ENCODE measurements around the gene MDM4. TPM values are rescaled to one million over a fixed set of nuclear protein-coding genes. Genes with fewer than 3 reads are reported as not detected.

Gene MDM4
- total RNA-seq, 1 donor from 2014 or later: 154 TPM

DNA sequence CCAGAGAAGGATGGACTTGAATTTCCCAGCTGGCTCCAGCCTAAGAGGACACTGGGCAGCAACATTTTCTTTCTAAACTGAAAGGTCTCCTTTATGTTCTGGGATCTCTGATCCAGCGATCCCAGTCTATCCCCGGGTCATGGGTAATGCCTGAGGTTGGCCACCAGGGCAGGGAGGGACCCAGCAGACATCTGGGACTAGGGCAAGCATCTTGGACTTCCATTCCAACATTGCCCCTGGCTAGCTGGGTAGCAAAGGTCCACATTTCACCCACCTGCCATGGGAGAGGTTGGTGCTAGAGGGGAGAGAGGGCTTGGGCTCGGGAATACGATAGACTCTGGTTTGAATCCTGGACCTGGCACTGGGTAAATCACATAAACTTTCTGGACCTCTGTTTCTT, 84.8 kb downstream of the MDM4 start:
- H3K36me3 Mint-ChIP-seq: no peaks in the 10 kb centered on the region
- H3K9me3 Mint-ChIP-seq: no peaks in the 10 kb centered on the region
- H3K4me1 Mint-ChIP-seq: peaks cover 4% of the 10 kb centered on the region
- H3K27me3 Mint-ChIP-seq (ENCODE audit: low read depth): peaks cover 43% of the 10 kb centered on the region
- no peak overlapping the region for H3K27ac Mint-ChIP-seq
- DNase-seq (ENCODE audit: low spot score in 2 of 2, unreplicated experiment in 2 of 2): no peak
- no peak overlapping the region for H3K4me3 Mint-ChIP-seq
- TF ChIP-seq, protein P1, sequence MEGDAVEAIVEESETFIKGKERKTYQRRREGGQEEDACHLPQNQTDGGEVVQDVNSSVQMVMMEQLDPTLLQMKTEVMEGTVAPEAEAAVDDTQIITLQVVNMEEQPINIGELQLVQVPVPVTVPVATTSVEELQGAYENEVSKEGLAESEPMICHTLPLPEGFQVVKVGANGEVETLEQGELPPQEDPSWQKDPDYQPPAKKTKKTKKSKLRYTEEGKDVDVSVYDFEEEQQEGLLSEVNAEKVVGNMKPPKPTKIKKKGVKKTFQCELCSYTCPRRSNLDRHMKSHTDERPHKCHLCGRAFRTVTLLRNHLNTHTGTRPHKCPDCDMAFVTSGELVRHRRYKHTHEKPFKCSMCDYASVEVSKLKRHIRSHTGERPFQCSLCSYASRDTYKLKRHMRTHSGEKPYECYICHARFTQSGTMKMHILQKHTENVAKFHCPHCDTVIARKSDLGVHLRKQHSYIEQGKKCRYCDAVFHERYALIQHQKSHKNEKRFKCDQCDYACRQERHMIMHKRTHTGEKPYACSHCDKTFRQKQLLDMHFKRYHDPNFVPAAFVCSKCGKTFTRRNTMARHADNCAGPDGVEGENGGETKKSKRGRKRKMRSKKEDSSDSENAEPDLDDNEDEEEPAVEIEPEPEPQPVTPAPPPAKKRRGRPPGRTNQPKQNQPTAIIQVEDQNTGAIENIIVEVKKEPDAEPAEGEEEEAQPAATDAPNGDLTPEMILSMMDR (IDR thresholded peaks at IDR 0.05; ENCODE audit: unreplicated experiment): peak; percentile 32

DNA sequence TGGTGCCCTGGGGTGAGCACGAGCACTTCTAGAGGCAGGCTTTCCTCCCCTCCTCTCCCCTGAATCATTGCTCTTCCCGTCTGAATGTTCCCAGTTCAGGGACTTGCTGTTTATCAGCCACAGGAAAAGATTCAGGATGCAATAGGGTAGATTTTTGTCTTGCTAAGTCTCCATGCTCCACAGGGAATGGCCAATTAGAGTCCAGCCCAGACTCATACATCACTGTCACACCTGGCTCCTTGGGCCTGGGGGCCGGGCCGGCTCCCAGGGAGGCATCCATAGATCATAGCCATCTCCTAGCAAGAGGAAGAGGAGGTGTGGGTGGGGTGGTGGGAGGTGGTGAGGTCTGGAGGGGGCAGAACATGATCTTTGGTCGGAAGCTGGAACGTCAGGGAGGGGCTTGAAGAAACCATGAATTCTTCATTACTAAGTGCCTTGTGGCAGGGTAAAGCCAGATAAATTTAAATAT, 85.9 kb downstream of the MDM4 start:
- Mint-ChIP-seq H3K4me1 (peaks cover 4% of the 10 kb centered on the region), H3K9me3 (no peaks in the 10 kb centered on the region), H3K4me3 (no peak overlapping the region), H3K27ac (no peak overlapping the region), H3K36me3 (no peaks in the 10 kb centered on the region), H3K27me3 (ENCODE audit: low read depth) (peaks cover 45% of the 10 kb centered on the region)
- DNase-seq (ENCODE audit: low spot score in 2 of 2, unreplicated experiment in 2 of 2): no peak
- TF ChIP-seq, protein P1 (IDR thresholded peaks at IDR 0.05; ENCODE audit: unreplicated experiment): no peak

DNA sequence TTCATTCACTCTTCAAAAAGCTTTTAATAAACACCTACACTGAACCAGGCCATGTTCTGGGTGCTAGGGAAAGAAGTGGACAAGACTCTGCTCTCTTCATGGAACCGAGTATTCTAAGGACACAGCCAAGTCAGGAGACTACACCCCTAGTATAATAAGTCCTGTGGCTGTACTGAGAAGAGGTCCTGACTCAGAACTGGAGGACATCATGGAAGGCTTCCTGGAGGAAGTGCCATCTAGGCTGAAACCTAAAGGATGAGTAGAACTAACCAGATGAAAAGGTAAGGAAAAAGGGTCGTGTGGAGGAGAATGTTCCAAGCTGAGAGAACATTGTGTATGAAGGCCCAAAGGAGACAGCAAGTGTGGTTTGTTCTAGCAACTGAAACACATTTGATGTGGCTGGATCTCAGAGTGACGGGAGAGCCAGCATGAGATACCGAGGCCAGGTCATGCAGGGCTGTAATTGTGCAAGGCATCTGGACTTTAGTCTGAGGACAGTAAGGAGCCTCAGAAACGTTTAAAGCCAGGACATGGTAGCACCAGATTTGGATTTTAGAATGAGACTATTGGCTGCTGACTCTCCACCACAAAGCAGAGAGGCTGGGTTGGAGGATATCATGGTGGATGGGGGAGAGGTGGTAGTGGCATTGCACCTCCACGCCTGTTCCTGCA, 86.8 kb downstream of the MDM4 start:
- no peak for DNase-seq (ENCODE audit: low spot score in 2 of 2, unreplicated experiment in 2 of 2)
- TF ChIP-seq, protein P1 (IDR thresholded peaks at IDR 0.05; ENCODE audit: unreplicated experiment): no peak
- H3K4me3 Mint-ChIP-seq: no peak overlapping the region
- no peaks in the 10 kb centered on the region for H3K9me3 Mint-ChIP-seq
- H3K27me3 Mint-ChIP-seq (ENCODE audit: low read depth): peaks cover 51% of the 10 kb centered on the region
- H3K4me1 Mint-ChIP-seq: peaks cover 4% of the 10 kb centered on the region
- no peaks in the 10 kb centered on the region for H3K36me3 Mint-ChIP-seq
- H3K27ac Mint-ChIP-seq: no peak overlapping the region

DNA sequence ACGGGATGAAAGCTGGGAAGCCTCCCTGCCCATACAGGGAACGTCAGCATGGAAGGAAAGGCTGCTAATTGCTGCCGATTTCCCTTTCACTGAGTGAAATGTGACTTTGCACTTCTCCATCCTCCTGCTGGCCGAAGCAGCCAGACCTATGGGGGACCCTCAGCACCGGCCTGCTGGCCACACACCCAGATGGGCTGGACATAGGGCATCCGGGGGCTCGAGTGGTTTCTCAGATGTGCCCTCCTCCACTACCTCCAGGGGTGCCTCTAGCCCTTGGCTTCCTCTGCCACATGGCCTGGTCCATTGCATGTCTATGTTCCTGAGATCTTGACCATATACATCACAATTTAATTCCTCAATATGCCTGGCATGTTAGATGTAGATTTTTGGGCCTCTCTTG, 89.6 kb downstream of the MDM4 start:
- no peak overlapping the region for H3K4me3 Mint-ChIP-seq
- no peaks in the 10 kb centered on the region for H3K9me3 Mint-ChIP-seq
- peaks cover 4% of the 10 kb centered on the region for H3K4me1 Mint-ChIP-seq
- TF ChIP-seq, protein P1 (IDR thresholded peaks at IDR 0.05; ENCODE audit: unreplicated experiment): no peak
- no peaks in the 10 kb centered on the region for H3K36me3 Mint-ChIP-seq
- H3K27ac Mint-ChIP-seq: no peak overlapping the region
- DNase-seq (ENCODE audit: low spot score in 2 of 2, unreplicated experiment in 2 of 2): no peak
- H3K27me3 Mint-ChIP-seq (ENCODE audit: low read depth): peaks cover 46% of the 10 kb centered on the region

Other genes with a start within 250 kb of the MDM4 start
- gene PLEKHA6, start 156.5 kb upstream of the MDM4 start, total RNA-seq: 29.7 to 34.0 TPM (median 32.2 TPM) in 3 replicates
- 56.2 to 57.5 TPM (median 57.5 TPM) in 3 replicates for gene PPP1R15B, start 104.6 kb upstream of the MDM4 start, total RNA-seq
- 36.3 to 39.6 TPM (median 39.5 TPM) in 3 replicates for gene PIK3C2B, start 21.6 kb upstream of the MDM4 start, total RNA-seq
- gene LRRN2, start 169.3 kb downstream of the MDM4 start, total RNA-seq: 3.3 to 4.3 TPM (median 3.9 TPM) in 3 replicates

All from mesothelial cell of epicardium (in vitro differentiated cells).